GM23338 (cell line): ENCODE measurements around the gene SRGAP2B. TPM values are rescaled to one million over a fixed set of nuclear protein-coding genes. Genes with fewer than 3 reads are reported as not detected.
A peak's percentile ranks its signal among the peaks of the same experiment; 100 is the strongest.
"Not testable (repeated sequence)": the region's sequence is repeated elsewhere in the genome, so short reads cannot be mapped to it uniquely, and the experiment has no call there.

Source experiments
- ATAC-seq: fragments of 200-7000 bp; cut with Tn5 transposase; 3 replicates; pipeline ENCODE4 v1.9.1; 2020
- DNase-seq: peaks from one replicate; pipeline ENCODE4 v3.0.0-alpha.2; 2015; ENCODE audit warnings: low spot score
- H2AFZ ChIP-seq: fragments of 200-600 bp; sonication (generic); 2 replicates; pipeline ENCODE4 v1.8.0; 2016; ENCODE audit warnings: antibody characterized with exemption, mild to moderate bottlenecking, moderate library complexity
- H3F3A ChIP-seq: fragments of 200-600 bp; sonication (generic); replicated peaks from 2 replicates; pipeline ENCODE4 v1.8.0; 2017; ENCODE audit warnings: antibody characterized with exemption, mixed run types, low read depth
- H3K27ac ChIP-seq: fragments of 200-600 bp; sonication (generic); 2 replicates; pipeline ENCODE4 v1.6.1; 2016; ENCODE audit warnings: low read depth
- H3K27me3 ChIP-seq: fragments of 200-600 bp; sonication (generic); 2 replicates; pipeline ENCODE4 v1.8.0; 2016; ENCODE audit warnings: mild to moderate bottlenecking, mixed run types, moderate library complexity; ENCODE audit not compliant: insufficient read depth
- H3K36me3 ChIP-seq: fragments of 200-600 bp; sonication (generic); 2 replicates; pipeline ENCODE4 v1.8.0; 2016; ENCODE audit warnings: mild to moderate bottlenecking; ENCODE audit not compliant: insufficient read depth
- H3K4me1 ChIP-seq: fragments of 200-600 bp; sonication (generic); 2 replicates; pipeline ENCODE4 v1.8.0; 2016; ENCODE audit warnings: mild to moderate bottlenecking, moderate library complexity; ENCODE audit not compliant: insufficient read depth
- H3K4me2 ChIP-seq: fragments of 200-600 bp; sonication (generic); 2 replicates; pipeline ENCODE4 v1.7.1; 2017; ENCODE audit warnings: mixed run types
- H3K4me3 ChIP-seq: fragments of 200-600 bp; sonication (generic); 2 replicates; pipeline ENCODE4 v1.6.1; 2016; ENCODE audit warnings: mixed run types
- H3K79me2 ChIP-seq: fragments of 200-600 bp; sonication (generic); replicated peaks from 2 replicates; pipeline ENCODE4 v1.8.0; 2017; ENCODE audit warnings: mild to moderate bottlenecking; ENCODE audit not compliant: insufficient read depth
- H3K9me2 ChIP-seq: fragments of 200-600 bp; sonication (generic); 2 replicates; pipeline ENCODE4 v1.8.0; 2017; ENCODE audit not compliant: insufficient read depth
- H4K20me1 ChIP-seq: fragments of 200-600 bp; sonication (generic); replicated peaks from 2 replicates; pipeline ENCODE4 v1.8.0; 2017; ENCODE audit warnings: mild to moderate bottlenecking; ENCODE audit not compliant: insufficient read depth
- H3K27ac Mint-ChIP-seq: 2 replicates; pipeline ENCODE4 v1.8.0; 2020; ENCODE audit warnings: inconsistent platforms, mild to moderate bottlenecking, moderate library complexity, mixed read lengths
- H3K27me3 Mint-ChIP-seq: 3 replicates; pipeline ENCODE4 v1.8.0; 2022; ENCODE audit warnings: low read depth, mild to moderate bottlenecking, moderate library complexity, mixed read lengths, inconsistent platforms; ENCODE audit not compliant: insufficient read depth, poor library complexity
- H3K36me3 Mint-ChIP-seq: 3 replicates; pipeline ENCODE4 v1.8.0; 2021; ENCODE audit warnings: low read depth, mild to moderate bottlenecking, inconsistent platforms, moderate library complexity, mixed read lengths
- H3K4me1 Mint-ChIP-seq: 3 replicates; pipeline ENCODE4 v1.8.0; 2020; ENCODE audit warnings: mild to moderate bottlenecking, inconsistent platforms, mixed read lengths
- H3K4me3 Mint-ChIP-seq: 3 replicates; pipeline ENCODE4 v1.8.0; 2021; ENCODE audit warnings: moderate library complexity, mild to moderate bottlenecking, inconsistent platforms, mixed read lengths
- H3K9me3 Mint-ChIP-seq: 3 replicates; pipeline ENCODE4 v1.8.0; 2020; ENCODE audit warnings: moderate library complexity, mild to moderate bottlenecking, inconsistent platforms, mixed read lengths
- polyA plus RNA-seq: library from polyadenylated mRNA; unstranded; fragments of >200 nt; fragmentation: Nextera tagmentation; extraction: Ambion mirVana; gene quantifications from 2 replicates; pipeline ENCODE4 v1.2.1, GENCODE V29; 2016
- total RNA-seq: library from RNA; depleted of rRNA; stranded (reverse); fragments of >200 nt; shearing (Covaris generic); gene quantifications from 2 replicates; pipeline ENCODE4 v1.2.3, GENCODE V29; 2014

The SRGAP2B gene
- total and polyA plus RNA-seq, 2 experiments from 2014 or later: 17.4 to 28.8 TPM

- not testable (repeated sequence) for H3K9me3 Mint-ChIP-seq
Measured at GRCh38 chr1:145076877-145077276, 18.3 kb downstream of the SRGAP2B start.

GRCh38 chr1:145074021-145074559 lies 21.0 kb downstream of the SRGAP2B start:
- H3K27ac Mint-ChIP-seq, H3K4me3 ChIP-seq, H3K4me2 ChIP-seq, H2AFZ ChIP-seq, H3K27me3 Mint-ChIP-seq, H3K27ac ChIP-seq, ATAC-seq, H3K27me3 ChIP-seq, H3F3A ChIP-seq, H3K79me2 ChIP-seq, H3K36me3 ChIP-seq, H3K4me1 Mint-ChIP-seq, H3K9me2 ChIP-seq, H3K9me3 Mint-ChIP-seq, H4K20me1 ChIP-seq, H3K36me3 Mint-ChIP-seq, H3K4me1 ChIP-seq, DNase-seq, H3K4me3 Mint-ChIP-seq: not testable (repeated sequence)

More at GRCh38 chr1:145076877-145077276, 18.3 kb downstream of the SRGAP2B start:
- not testable (repeated sequence) for H3K4me3 Mint-ChIP-seq, H3K27ac Mint-ChIP-seq, H4K20me1 ChIP-seq, ATAC-seq, H3F3A ChIP-seq, H3K4me3 ChIP-seq, H3K36me3 ChIP-seq, H3K27me3 ChIP-seq, H3K27ac ChIP-seq, H3K9me2 ChIP-seq, H3K36me3 Mint-ChIP-seq, DNase-seq, H3K4me2 ChIP-seq, H3K27me3 Mint-ChIP-seq, H3K79me2 ChIP-seq, H3K4me1 ChIP-seq, H3K4me1 Mint-ChIP-seq, H2AFZ ChIP-seq

DNA sequence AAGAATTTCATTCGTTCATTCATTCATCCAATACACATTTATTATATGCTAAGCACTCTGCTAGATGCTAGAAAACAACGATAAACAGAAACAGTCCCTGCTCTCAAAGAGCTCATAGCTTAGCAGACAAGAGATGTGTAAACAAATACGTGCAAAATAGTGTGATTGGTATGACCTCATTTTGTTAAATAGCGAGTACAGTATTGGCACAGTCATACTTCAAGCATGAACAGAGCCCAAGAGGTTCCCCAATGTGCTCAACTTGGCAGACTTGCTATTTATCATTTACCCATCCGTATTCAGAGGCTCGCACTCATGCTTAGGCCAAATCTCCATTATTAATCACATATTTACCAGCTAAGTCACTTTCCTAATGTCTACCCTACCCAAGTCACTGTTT lies 23.6 kb downstream of the SRGAP2B start:
- DNase-seq, H3K4me1 Mint-ChIP-seq, H3K4me2 ChIP-seq, H3K9me3 Mint-ChIP-seq, H3K4me3 Mint-ChIP-seq, H3K27ac ChIP-seq, H3K36me3 Mint-ChIP-seq, H3K79me2 ChIP-seq, ATAC-seq, H3K4me1 ChIP-seq, H4K20me1 ChIP-seq, H3K9me2 ChIP-seq, H3K27ac Mint-ChIP-seq, H3K36me3 ChIP-seq, H2AFZ ChIP-seq, H3K27me3 ChIP-seq, H3K27me3 Mint-ChIP-seq, H3F3A ChIP-seq, H3K4me3 ChIP-seq: not testable (repeated sequence)

GRCh38 chr1:145066486-145066885 lies 28.6 kb downstream of the SRGAP2B start:
- not testable (repeated sequence) for H3K36me3 ChIP-seq, H3K4me1 ChIP-seq, H2AFZ ChIP-seq, H3K36me3 Mint-ChIP-seq, DNase-seq, H3K4me3 ChIP-seq, H3K4me2 ChIP-seq, H3K27me3 ChIP-seq, H3K4me1 Mint-ChIP-seq, ATAC-seq, H3K27ac Mint-ChIP-seq, H3K79me2 ChIP-seq, H3F3A ChIP-seq, H3K9me3 Mint-ChIP-seq, H3K27me3 Mint-ChIP-seq, H4K20me1 ChIP-seq, H3K9me2 ChIP-seq, H3K4me3 Mint-ChIP-seq, H3K27ac ChIP-seq

GRCh38 chr1:145065194-145065826 lies 29.8 kb downstream of the SRGAP2B start:
- not testable (repeated sequence) for H3K36me3 Mint-ChIP-seq, H3F3A ChIP-seq, H3K4me1 ChIP-seq, DNase-seq, H3K27ac Mint-ChIP-seq, H3K27me3 Mint-ChIP-seq, H3K36me3 ChIP-seq, H3K9me2 ChIP-seq, H3K4me2 ChIP-seq, H3K4me1 Mint-ChIP-seq, H3K4me3 Mint-ChIP-seq, H3K27ac ChIP-seq, H3K4me3 ChIP-seq, H3K9me3 Mint-ChIP-seq, H2AFZ ChIP-seq, H3K79me2 ChIP-seq, H3K27me3 ChIP-seq, H4K20me1 ChIP-seq
- ATAC-seq: peak; percentile 94

- H3K4me1 ChIP-seq, H3K79me2 ChIP-seq, H3K9me3 Mint-ChIP-seq, H3F3A ChIP-seq, H3K36me3 Mint-ChIP-seq, H4K20me1 ChIP-seq, H3K27me3 Mint-ChIP-seq, H2AFZ ChIP-seq, H3K27ac Mint-ChIP-seq, H3K4me3 Mint-ChIP-seq, H3K27ac ChIP-seq, H3K9me2 ChIP-seq, H3K36me3 ChIP-seq, H3K4me3 ChIP-seq, H3K27me3 ChIP-seq, H3K4me1 Mint-ChIP-seq: not testable (repeated sequence)
- DNase-seq: peak; percentile 9
- peak; percentile 39 for ATAC-seq
- H3K4me2 ChIP-seq: 0 out of 2 replicates have a peak overlapping the region, but pooled peaks have one; percentile 41
Measured at GRCh38 chr1:145063941-145064648, 31.0 kb downstream of the SRGAP2B start.
